Loucy (cell line): ENCODE measurements around the gene QRICH1.

Experiments
- EZH2phosphoT487 ChIP-seq: fragments of 200-600 bp; IDR thresholded peaks from 2 replicates; pipeline ENCODE4 v1.6.1; 2018; ENCODE audit warnings: antibody characterized with exemption, mild to moderate bottlenecking, moderate library complexity, borderline replicate concordance
- TF ChIP-seq, protein P1 (sequence below): fragments of 200-600 bp; sonication (generic); conservative IDR thresholded peaks from 2 replicates; pipeline ENCODE4 v1.5.1; 2014; ENCODE audit warnings: mild to moderate bottlenecking, antibody characterized with exemption, low read length

DNA sequence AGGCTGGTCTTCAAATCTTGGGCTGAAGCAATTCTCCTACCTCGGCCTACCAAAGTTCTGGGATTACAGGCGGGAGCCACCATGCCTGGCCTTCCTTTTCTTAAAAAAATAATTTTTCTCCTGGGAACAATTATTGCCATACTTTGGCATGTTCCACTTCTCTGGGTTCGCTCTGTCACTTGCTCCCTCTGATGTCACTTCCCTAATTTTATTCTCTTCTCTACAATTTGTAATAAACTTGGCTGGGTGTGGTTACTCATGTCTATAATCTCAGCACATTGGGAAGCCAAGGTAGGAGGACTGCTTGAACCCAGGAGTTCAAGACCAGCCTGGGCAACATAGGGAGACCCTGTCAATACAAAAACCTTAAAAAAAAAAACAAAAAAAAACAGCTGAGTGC lies 58.6 kb downstream of the QRICH1 start:
- TF ChIP-seq, protein P1, sequence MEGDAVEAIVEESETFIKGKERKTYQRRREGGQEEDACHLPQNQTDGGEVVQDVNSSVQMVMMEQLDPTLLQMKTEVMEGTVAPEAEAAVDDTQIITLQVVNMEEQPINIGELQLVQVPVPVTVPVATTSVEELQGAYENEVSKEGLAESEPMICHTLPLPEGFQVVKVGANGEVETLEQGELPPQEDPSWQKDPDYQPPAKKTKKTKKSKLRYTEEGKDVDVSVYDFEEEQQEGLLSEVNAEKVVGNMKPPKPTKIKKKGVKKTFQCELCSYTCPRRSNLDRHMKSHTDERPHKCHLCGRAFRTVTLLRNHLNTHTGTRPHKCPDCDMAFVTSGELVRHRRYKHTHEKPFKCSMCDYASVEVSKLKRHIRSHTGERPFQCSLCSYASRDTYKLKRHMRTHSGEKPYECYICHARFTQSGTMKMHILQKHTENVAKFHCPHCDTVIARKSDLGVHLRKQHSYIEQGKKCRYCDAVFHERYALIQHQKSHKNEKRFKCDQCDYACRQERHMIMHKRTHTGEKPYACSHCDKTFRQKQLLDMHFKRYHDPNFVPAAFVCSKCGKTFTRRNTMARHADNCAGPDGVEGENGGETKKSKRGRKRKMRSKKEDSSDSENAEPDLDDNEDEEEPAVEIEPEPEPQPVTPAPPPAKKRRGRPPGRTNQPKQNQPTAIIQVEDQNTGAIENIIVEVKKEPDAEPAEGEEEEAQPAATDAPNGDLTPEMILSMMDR: no peak
- TF ChIP-seq EZH2phosphoT487: no peak
